ENCODE measurements around the gene ACTA2.

ACTA2 gene

DNA sequence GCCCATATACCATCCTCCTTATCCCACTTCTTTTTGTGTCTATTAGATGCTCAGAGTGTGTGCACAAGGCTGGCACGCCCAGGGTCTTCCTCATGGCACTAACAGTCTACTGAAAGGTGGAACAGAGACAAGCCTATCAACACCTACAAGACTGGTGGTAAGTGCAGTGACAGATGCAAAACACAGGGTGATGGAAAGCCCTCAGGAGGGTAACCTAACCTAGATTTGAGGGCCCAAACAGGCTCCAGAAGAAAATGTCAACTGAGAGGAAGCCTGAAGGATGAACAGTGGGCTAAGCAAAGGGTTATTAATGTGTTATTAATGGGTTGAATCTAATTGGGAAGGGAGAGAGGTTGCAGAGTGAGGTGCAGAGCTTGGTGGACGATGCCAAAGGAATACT, 36.9 kb upstream of the ACTA2 start:
- WGBS (ENCODE audit: extremely low coverage, insufficient coverage, insufficient read length), result no CpG with 5 or more reads among the region's 2 CpGs
- no peak overlapping the region for H4K12ac ChIP-seq (ENCODE audit: low read depth, low read length)
- peaks cover 16% of the 10 kb centered on the region for H3K27me3 ChIP-seq (ENCODE audit: insufficient read depth, low read length)
- H3K4me2 ChIP-seq (ENCODE audit: low read length), result no peak overlapping the region
- no peak overlapping the region for H2BK5ac ChIP-seq (ENCODE audit: low read depth, low read length, poor library complexity)
- H2BK120ac ChIP-seq (ENCODE audit: insufficient read depth, low read length, poor library complexity), result no peak overlapping the region
- no peak overlapping the region for H2AFZ ChIP-seq (ENCODE audit: insufficient read depth, low read length, poor library complexity)
- H3K23ac ChIP-seq (ENCODE audit: low read length), result no peak overlapping the region
- no peak overlapping the region for H3K18ac ChIP-seq (ENCODE audit: low read length)
- no peak overlapping the region for H4K8ac ChIP-seq (ENCODE audit: low read depth, low read length)
- H3K79me1 ChIP-seq (ENCODE audit: low read length), result peaks cover 6% of the 10 kb centered on the region
- no peak overlapping the region for H3K4ac ChIP-seq (ENCODE audit: low read depth, low read length)
- no peak for DNase-seq
- H2AK5ac ChIP-seq (ENCODE audit: low read length), result no peak overlapping the region
- no peak overlapping the region for H4K91ac ChIP-seq (ENCODE audit: low read depth, low read length)
- no peak overlapping the region for H3K27ac ChIP-seq (ENCODE audit: low read depth, low read length)
- no peak overlapping the region for H2BK12ac ChIP-seq (ENCODE audit: low read length)
- no peak overlapping the region for H3K14ac ChIP-seq (ENCODE audit: low read length)
- peaks cover 0 to 8% of the 10 kb centered on the region in 2 experiments for H3K4me1 ChIP-seq (ENCODE audit: control insufficient read depth in 1 of 2, insufficient read depth in 2 of 2, low read length in 2 of 2)
- peaks cover 3% of the 10 kb centered on the region for H3K9me3 ChIP-seq (ENCODE audit: insufficient read depth, low read depth, low read length)
- no peak overlapping the region for H3K4me3 ChIP-seq (ENCODE audit: low read depth, low read length)
- H3K36me3 ChIP-seq (ENCODE audit: control insufficient read depth in 1 of 2, insufficient read depth in 2 of 2, low read length in 2 of 2), result no peaks in the 10 kb centered on the region
- H3K9ac ChIP-seq (ENCODE audit: low read length), result no peak overlapping the region
- H3K79me2 ChIP-seq (ENCODE audit: control insufficient read depth, insufficient read depth, low read length, poor library complexity), result peaks cover 4% of the 10 kb centered on the region

DNA sequence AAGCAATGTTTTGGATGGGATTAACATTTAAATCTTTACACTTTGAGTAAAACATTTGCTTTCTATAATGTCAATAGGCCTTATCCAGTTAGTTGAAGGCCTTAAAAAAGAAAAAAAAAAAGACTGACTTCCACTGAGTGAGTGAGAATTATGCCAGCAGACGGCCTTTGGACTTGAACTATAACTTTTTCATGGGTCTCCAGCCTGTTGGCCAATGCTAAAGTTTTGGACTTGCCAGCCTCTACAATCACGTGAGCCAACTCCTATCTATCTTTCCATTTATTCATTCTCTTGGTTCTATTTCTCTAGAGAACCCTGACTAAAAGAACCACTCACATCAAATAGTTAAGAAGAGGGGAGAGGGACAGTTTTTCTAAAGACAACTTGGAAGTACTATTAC, 35.3 kb upstream of the ACTA2 start:
- H2BK5ac ChIP-seq (ENCODE audit: low read depth, low read length, poor library complexity), result no peak overlapping the region
- peaks cover 4% of the 10 kb centered on the region for H3K79me2 ChIP-seq (ENCODE audit: control insufficient read depth, insufficient read depth, low read length, poor library complexity)
- no peak overlapping the region for H2AK5ac ChIP-seq (ENCODE audit: low read length)
- peaks cover 0 to 8% of the 10 kb centered on the region in 2 experiments for H3K4me1 ChIP-seq (ENCODE audit: control insufficient read depth in 1 of 2, insufficient read depth in 2 of 2, low read length in 2 of 2)
- no peak overlapping the region for H2BK120ac ChIP-seq (ENCODE audit: insufficient read depth, low read length, poor library complexity)
- DNase-seq, result no peak
- no peak overlapping the region for H3K18ac ChIP-seq (ENCODE audit: low read length)
- no peak overlapping the region for H3K4me3 ChIP-seq (ENCODE audit: low read depth, low read length)
- H2BK12ac ChIP-seq (ENCODE audit: low read length), result no peak overlapping the region
- WGBS (ENCODE audit: extremely low coverage, insufficient coverage, insufficient read length), result no CpG with 5 or more reads among the region's 2 CpGs
- H3K27me3 ChIP-seq (ENCODE audit: insufficient read depth, low read length), result peaks cover 16% of the 10 kb centered on the region
- H3K4ac ChIP-seq (ENCODE audit: low read depth, low read length), result no peak overlapping the region
- no peak overlapping the region for H3K23ac ChIP-seq (ENCODE audit: low read length)
- H2AFZ ChIP-seq (ENCODE audit: insufficient read depth, low read length, poor library complexity), result no peak overlapping the region
- H3K27ac ChIP-seq (ENCODE audit: low read depth, low read length), result no peak overlapping the region
- no peaks in the 10 kb centered on the region for H3K36me3 ChIP-seq (ENCODE audit: control insufficient read depth in 1 of 2, insufficient read depth in 2 of 2, low read length in 2 of 2)
- H3K9ac ChIP-seq (ENCODE audit: low read length), result no peak overlapping the region
- no peak overlapping the region for H4K91ac ChIP-seq (ENCODE audit: low read depth, low read length)
- H3K79me1 ChIP-seq (ENCODE audit: low read length), result peaks cover 6% of the 10 kb centered on the region
- no peak overlapping the region for H3K4me2 ChIP-seq (ENCODE audit: low read length)
- H3K9me3 ChIP-seq (ENCODE audit: insufficient read depth, low read depth, low read length), result peaks cover 3% of the 10 kb centered on the region
- no peak overlapping the region for H4K12ac ChIP-seq (ENCODE audit: low read depth, low read length)
- H3K14ac ChIP-seq (ENCODE audit: low read length), result no peak overlapping the region
- no peak overlapping the region for H4K8ac ChIP-seq (ENCODE audit: low read depth, low read length)

DNA sequence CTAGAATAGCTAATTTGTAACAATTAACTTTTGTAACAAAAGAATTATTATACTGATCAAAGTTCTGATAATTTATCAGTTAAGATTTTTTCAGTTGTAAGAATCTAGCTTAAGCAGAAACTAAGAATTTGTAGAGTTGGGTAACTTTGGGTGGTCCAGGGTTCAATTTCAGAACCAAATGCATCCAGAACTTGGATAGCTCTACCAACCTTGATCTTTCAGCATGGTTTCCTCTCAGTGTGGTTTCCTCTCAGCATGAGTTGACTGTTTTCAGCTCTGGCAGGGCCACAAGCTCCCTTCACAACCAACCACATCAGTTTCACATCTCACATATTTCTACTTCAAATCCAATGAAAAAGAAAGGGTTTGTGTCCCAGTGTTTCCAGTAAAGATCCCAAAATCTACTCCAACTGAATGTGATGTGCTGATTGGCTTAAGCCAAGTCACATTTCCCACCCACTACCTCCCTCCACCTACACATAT, 34.7 kb upstream of the ACTA2 start:
- peaks cover 3% of the 10 kb centered on the region for H3K9me3 ChIP-seq (ENCODE audit: insufficient read depth, low read depth, low read length)
- peaks cover 6% of the 10 kb centered on the region for H3K79me1 ChIP-seq (ENCODE audit: low read length)
- H3K9ac ChIP-seq (ENCODE audit: low read length), result no peak overlapping the region
- no peak overlapping the region for H2AFZ ChIP-seq (ENCODE audit: insufficient read depth, low read length, poor library complexity)
- H2BK5ac ChIP-seq (ENCODE audit: low read depth, low read length, poor library complexity), result no peak overlapping the region
- no peak overlapping the region for H3K23ac ChIP-seq (ENCODE audit: low read length)
- no peak overlapping the region for H2BK12ac ChIP-seq (ENCODE audit: low read length)
- no peak overlapping the region for H3K27ac ChIP-seq (ENCODE audit: low read depth, low read length)
- H3K27me3 ChIP-seq (ENCODE audit: insufficient read depth, low read length), result peaks cover 16% of the 10 kb centered on the region
- H3K18ac ChIP-seq (ENCODE audit: low read length), result no peak overlapping the region
- H3K4me1 ChIP-seq (ENCODE audit: control insufficient read depth in 1 of 2, insufficient read depth in 2 of 2, low read length in 2 of 2), result peaks cover 0 to 8% of the 10 kb centered on the region in 2 experiments
- H4K91ac ChIP-seq (ENCODE audit: low read depth, low read length), result no peak overlapping the region
- H3K4ac ChIP-seq (ENCODE audit: low read depth, low read length), result no peak overlapping the region
- no peak overlapping the region for H3K14ac ChIP-seq (ENCODE audit: low read length)
- H4K12ac ChIP-seq (ENCODE audit: low read depth, low read length), result no peak overlapping the region
- no peaks in the 10 kb centered on the region for H3K36me3 ChIP-seq (ENCODE audit: control insufficient read depth in 1 of 2, insufficient read depth in 2 of 2, low read length in 2 of 2)
- no peak overlapping the region for H3K4me3 ChIP-seq (ENCODE audit: low read depth, low read length)
- no peak overlapping the region for H2AK5ac ChIP-seq (ENCODE audit: low read length)
- H2BK120ac ChIP-seq (ENCODE audit: insufficient read depth, low read length, poor library complexity), result no peak overlapping the region
- no peak overlapping the region for H4K8ac ChIP-seq (ENCODE audit: low read depth, low read length)
- DNase-seq, result no peak
- H3K79me2 ChIP-seq (ENCODE audit: control insufficient read depth, insufficient read depth, low read length, poor library complexity), result peaks cover 4% of the 10 kb centered on the region
- no peak overlapping the region for H3K4me2 ChIP-seq (ENCODE audit: low read length)

DNA sequence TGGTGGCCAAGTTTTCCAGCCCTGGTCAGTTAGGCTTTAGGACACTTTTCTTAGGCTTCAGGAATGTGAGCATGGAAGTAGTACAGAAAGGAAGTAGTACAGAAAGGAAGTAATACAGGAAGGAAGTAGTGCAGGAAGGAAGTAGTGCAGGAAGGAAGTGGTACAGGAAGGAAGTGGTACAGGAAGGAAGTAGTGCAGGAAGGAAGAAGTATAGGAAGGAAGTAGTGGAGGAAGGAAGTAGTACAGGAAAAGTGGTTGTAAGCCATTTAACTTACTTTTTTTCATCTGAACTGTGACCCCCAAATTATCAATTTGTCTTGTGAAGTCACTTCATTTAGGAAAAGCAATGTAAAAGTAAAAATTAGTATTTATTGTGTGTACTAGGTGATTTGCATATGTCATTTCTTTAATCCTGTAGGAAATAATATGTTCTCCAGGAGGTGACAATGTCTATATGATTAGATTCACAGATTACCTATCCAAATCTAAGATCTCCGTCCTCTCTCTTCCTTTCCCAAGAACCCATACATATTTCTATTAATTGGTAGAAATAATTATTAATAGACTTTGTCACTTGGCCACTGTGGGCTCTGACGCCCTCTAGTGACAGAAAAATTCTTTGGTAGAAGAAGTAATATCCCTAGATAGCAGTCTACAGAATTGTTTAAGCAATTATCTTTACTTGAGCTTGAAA, 34.1 kb upstream of the ACTA2 start:
- DNase-seq, result peak in 1 of 2 donors; percentile 78
- H4K91ac ChIP-seq (ENCODE audit: low read depth, low read length), result no peak overlapping the region
- no CpG with 5 or more reads among the region's 2 CpGs for WGBS (ENCODE audit: extremely low coverage, insufficient coverage, insufficient read length)

More for the DNA sequence above, 34.1 kb upstream of the ACTA2 start:
- H3K4ac ChIP-seq (ENCODE audit: low read depth, low read length), result no peak overlapping the region
- no peak overlapping the region for H3K14ac ChIP-seq (ENCODE audit: low read length)
- H3K27ac ChIP-seq (ENCODE audit: low read depth, low read length), result no peak overlapping the region
- no peak overlapping the region for H3K18ac ChIP-seq (ENCODE audit: low read length)
- H3K9ac ChIP-seq (ENCODE audit: low read length), result no peak overlapping the region
- H2AK5ac ChIP-seq (ENCODE audit: low read length), result no peak overlapping the region
- H4K8ac ChIP-seq (ENCODE audit: low read depth, low read length), result no peak overlapping the region
- H3K36me3 ChIP-seq (ENCODE audit: control insufficient read depth in 1 of 2, insufficient read depth in 2 of 2, low read length in 2 of 2), result no peaks in the 10 kb centered on the region
- no peak overlapping the region for H2BK5ac ChIP-seq (ENCODE audit: low read depth, low read length, poor library complexity)
- no peak overlapping the region for H3K4me2 ChIP-seq (ENCODE audit: low read length)
- H2BK120ac ChIP-seq (ENCODE audit: insufficient read depth, low read length, poor library complexity), result no peak overlapping the region
- peaks cover 4% of the 10 kb centered on the region for H3K79me2 ChIP-seq (ENCODE audit: control insufficient read depth, insufficient read depth, low read length, poor library complexity)
- no peak overlapping the region for H4K12ac ChIP-seq (ENCODE audit: low read depth, low read length)
- H3K4me1 ChIP-seq (ENCODE audit: control insufficient read depth in 1 of 2, insufficient read depth in 2 of 2, low read length in 2 of 2), result peaks cover 0 to 5% of the 10 kb centered on the region in 2 experiments
- H2BK12ac ChIP-seq (ENCODE audit: low read length), result no peak overlapping the region
- no peak overlapping the region for H2AFZ ChIP-seq (ENCODE audit: insufficient read depth, low read length, poor library complexity)
- H3K23ac ChIP-seq (ENCODE audit: low read length), result no peak overlapping the region
- H3K27me3 ChIP-seq (ENCODE audit: insufficient read depth, low read length), result peaks cover 16% of the 10 kb centered on the region
- H3K4me3 ChIP-seq (ENCODE audit: low read depth, low read length), result no peak overlapping the region
- H3K9me3 ChIP-seq (ENCODE audit: insufficient read depth, low read depth, low read length), result peaks cover 3% of the 10 kb centered on the region
- peaks cover 6% of the 10 kb centered on the region for H3K79me1 ChIP-seq (ENCODE audit: low read length)

Measured in trophoblast cell (in vitro differentiated cells and primary cell).